ENCODE data around the gene RPL14. TPM values are rescaled to one million over a fixed set of nuclear protein-coding genes. Genes with fewer than 3 reads are reported as not detected.

RPL14 gene
- total RNA-seq, 4 donors from 2014 or later, result 428 to 617 (median 466) TPM

GRCh38 chr3:40470701-40471100 is 13.6 kb downstream of the RPL14 start:
- TF ChIP-seq EP300 (IDR thresholded peaks at IDR 0.05) (no peak), POLR2A (IDR thresholded peaks at IDR 0.05) (no peak), POLR2AphosphoS5 (IDR thresholded peaks at IDR 0.05) (no peak), CTCF (IDR thresholded peaks at IDR 0.05) (no peak)
- no peaks in the 10 kb centered on the region for H3K36me3 ChIP-seq
- no peak overlapping the region for H3K27ac ChIP-seq
- no peaks in the 10 kb centered on the region for H3K27me3 ChIP-seq
- H3K4me1 ChIP-seq, result no peaks in the 10 kb centered on the region
- no peak overlapping the region for H3K4me3 ChIP-seq
- DNase-seq (ENCODE audit: low spot score in 2 of 2), result no peak
- H3K9me3 ChIP-seq, result no peaks in the 10 kb centered on the region
- 79% methylated on average over 4 of the region's 4 CpGs for WGBS

- TF ChIP-seq POLR2AphosphoS5 (IDR thresholded peaks at IDR 0.05), result no peak
- peak; percentile 13 for TF ChIP-seq EP300 (IDR thresholded peaks at IDR 0.05)
- TF ChIP-seq CTCF (IDR thresholded peaks at IDR 0.05), result no peak
- Histone ChIP-seq H3K9me3 (no peaks in the 10 kb centered on the region), H3K27me3 (no peaks in the 10 kb centered on the region), H3K27ac (peak within 1 kb of the TSS; percentile 50), H3K36me3 (peaks cover 17% of the 10 kb centered on the region), H3K4me3 (peak within 1 kb of the TSS; percentile 93), H3K4me1 (peaks cover 13% of the 10 kb centered on the region)
- WGBS, result 13% methylated on average over 42 of the region's 48 CpGs
- DNase-seq (ENCODE audit: low spot score in 2 of 2), result peak; percentile 76 to 90
Measured at GRCh38 chr3:40476478-40477470, 19.6 kb downstream of the RPL14 start, which contains the start of gene ZNF619. TSS of gene ZNF619 (plus strand) at chr3:40477122. CDS start at chr3:40477980, 858 bp downstream.

GRCh38 chr3:40477666-40478065 is 20.5 kb downstream of the RPL14 start:
- peaks cover 26% of the 10 kb centered on the region for H3K36me3 ChIP-seq

GRCh38 chr3:40487172-40487571 is 30.0 kb downstream of the RPL14 start:
- H3K4me3 ChIP-seq, result no peak overlapping the region
- DNase-seq (ENCODE audit: low spot score in 2 of 2), result no peak
- no peaks in the 10 kb centered on the region for H3K4me1 ChIP-seq
- 94% methylated on average over 3 of the region's 3 CpGs for WGBS
- H3K27me3 ChIP-seq, result no peaks in the 10 kb centered on the region
- peaks cover 59% of the 10 kb centered on the region for H3K36me3 ChIP-seq
- H3K9me3 ChIP-seq, result peaks cover 14% of the 10 kb centered on the region
- TF ChIP-seq EP300 (IDR thresholded peaks at IDR 0.05) (no peak), CTCF (IDR thresholded peaks at IDR 0.05) (no peak), POLR2AphosphoS5 (IDR thresholded peaks at IDR 0.05) (no peak), POLR2A (IDR thresholded peaks at IDR 0.05) (no peak)
- no peak overlapping the region for H3K27ac ChIP-seq

More at GRCh38 chr3:40477666-40478065, 20.5 kb downstream of the RPL14 start:
- Histone ChIP-seq H3K9me3 (no peaks in the 10 kb centered on the region), H3K4me1 (peaks cover 13% of the 10 kb centered on the region), H3K27me3 (no peaks in the 10 kb centered on the region), H3K4me3 (peak overlapping the region; percentile 93), H3K27ac (no peak overlapping the region)
- no peak for TF ChIP-seq POLR2AphosphoS5 (IDR thresholded peaks at IDR 0.05)
- TF ChIP-seq POLR2A (IDR thresholded peaks at IDR 0.05), result no peak
- TF ChIP-seq EP300 (IDR thresholded peaks at IDR 0.05), result no peak
- no peak for TF ChIP-seq CTCF (IDR thresholded peaks at IDR 0.05)
- no peak for DNase-seq (ENCODE audit: low spot score in 2 of 2)
- WGBS, result 39% methylated on average over 4 of the region's 4 CpGs

- TF ChIP-seq CTCF (IDR thresholded peaks at IDR 0.05) (no peak), POLR2AphosphoS5 (IDR thresholded peaks at IDR 0.05) (no peak), EP300 (IDR thresholded peaks at IDR 0.05) (no peak), POLR2A (IDR thresholded peaks at IDR 0.05) (no peak)
- peaks cover 24% of the 10 kb centered on the region for H3K36me3 ChIP-seq
- 83% methylated on average over 5 of the region's 5 CpGs for WGBS
Measured at GRCh38 chr3:40490916-40491315, 33.8 kb downstream of the RPL14 start.

More at GRCh38 chr3:40490916-40491315, 33.8 kb downstream of the RPL14 start:
- H3K9me3 ChIP-seq, result peaks cover 14% of the 10 kb centered on the region
- H3K27me3 ChIP-seq, result no peaks in the 10 kb centered on the region
- H3K4me1 ChIP-seq, result no peaks in the 10 kb centered on the region
- H3K27ac ChIP-seq, result no peak overlapping the region
- no peak for DNase-seq (ENCODE audit: low spot score in 2 of 2)
- no peak overlapping the region for H3K4me3 ChIP-seq

Data from suprapubic skin (tissue), 4 donors.